Mucosa of stomach (tissue), 1 donor: ENCODE results near the gene ARTN.

Source experiments
- H3K27me3 ChIP-seq: one replicate; pipeline ENCODE4 v1.7.0; 2013; ENCODE audit warnings: mild to moderate bottlenecking, low read length; ENCODE audit not compliant: control insufficient read depth, insufficient read depth
- H3K36me3 ChIP-seq: one replicate; pipeline ENCODE4 v1.7.0; 2013; ENCODE audit warnings: low read length; ENCODE audit not compliant: control insufficient read depth, insufficient read depth
- H3K4me1 ChIP-seq: one replicate; pipeline ENCODE4 v1.7.0; 2013; ENCODE audit warnings: mild to moderate bottlenecking, low read length; ENCODE audit not compliant: control insufficient read depth, insufficient read depth
- H3K4me3 ChIP-seq: one replicate; pipeline ENCODE4 v1.7.0; 2013; ENCODE audit warnings: low read length
- H3K9ac ChIP-seq: one replicate; pipeline ENCODE4 v1.7.0; 2013; ENCODE audit warnings: mild to moderate bottlenecking, low read length, moderate library complexity
- H3K9me3 ChIP-seq: one replicate; pipeline ENCODE4 v1.7.0; 2013; ENCODE audit warnings: mild to moderate bottlenecking, low read length, moderate library complexity; ENCODE audit not compliant: control insufficient read depth
- donor health status: Pancreatic carcinoma.

The ARTN gene

DNA sequence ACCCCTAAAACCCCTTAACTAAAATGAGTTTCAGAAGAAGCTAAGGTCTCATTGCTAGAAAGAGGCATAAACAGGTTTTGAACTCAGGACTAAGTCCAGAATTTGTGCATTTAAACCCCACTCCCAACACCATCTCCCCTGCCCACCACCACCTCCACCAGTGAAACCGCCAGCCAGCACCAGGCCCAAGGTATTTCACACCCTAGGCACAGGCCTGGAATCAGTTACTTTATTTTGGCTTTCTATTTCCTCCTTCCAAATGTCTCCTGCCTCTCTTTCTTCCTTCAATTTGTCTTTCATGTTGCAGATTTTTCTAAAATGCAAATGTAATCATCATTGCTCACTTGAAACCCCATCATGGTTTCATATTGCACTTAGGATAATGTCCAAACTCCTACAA is 11.3 kb downstream of the ARTN start:
- no peaks in the 10 kb centered on the region for H3K9me3 ChIP-seq
- no peak overlapping the region for H3K9ac ChIP-seq
- H3K36me3 ChIP-seq, result no peaks in the 10 kb centered on the region
- H3K27me3 ChIP-seq, result no peaks in the 10 kb centered on the region
- peaks cover 12% of the 10 kb centered on the region for H3K4me1 ChIP-seq
- H3K4me3 ChIP-seq, result no peak overlapping the region

DNA sequence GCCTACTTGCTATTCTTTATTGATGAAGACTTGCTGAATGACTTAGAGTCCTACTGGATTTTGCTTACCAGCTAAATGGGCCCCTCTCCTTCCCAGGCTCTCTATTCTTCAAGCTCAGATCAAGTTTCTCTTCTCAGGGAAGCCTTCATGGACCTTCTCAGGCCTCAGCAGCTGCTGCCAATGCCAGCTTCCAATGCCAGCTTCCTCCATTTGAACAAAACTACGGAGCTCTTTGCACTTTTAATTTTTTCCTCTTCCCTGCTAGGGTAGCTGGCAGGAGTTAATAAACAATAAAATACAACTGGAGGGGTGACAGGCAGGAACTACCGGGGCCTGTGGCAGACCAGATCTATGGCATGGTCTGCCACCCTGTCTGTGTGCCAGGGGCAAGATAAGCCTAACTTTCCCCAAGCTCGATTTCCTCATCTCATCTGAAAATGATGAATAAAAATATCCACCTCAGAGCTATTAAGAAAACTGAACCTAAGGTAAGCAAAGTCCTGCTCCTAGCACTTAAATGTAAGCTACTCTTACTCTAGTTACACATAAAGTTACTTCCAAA is 12.2 kb downstream of the ARTN start:
- Histone ChIP-seq H3K4me3 (peak overlapping the region; percentile 24), H3K4me1 (peaks cover 12% of the 10 kb centered on the region), H3K36me3 (no peaks in the 10 kb centered on the region), H3K9ac (peak overlapping the region; percentile 61), H3K9me3 (no peaks in the 10 kb centered on the region), H3K27me3 (no peaks in the 10 kb centered on the region)

DNA sequence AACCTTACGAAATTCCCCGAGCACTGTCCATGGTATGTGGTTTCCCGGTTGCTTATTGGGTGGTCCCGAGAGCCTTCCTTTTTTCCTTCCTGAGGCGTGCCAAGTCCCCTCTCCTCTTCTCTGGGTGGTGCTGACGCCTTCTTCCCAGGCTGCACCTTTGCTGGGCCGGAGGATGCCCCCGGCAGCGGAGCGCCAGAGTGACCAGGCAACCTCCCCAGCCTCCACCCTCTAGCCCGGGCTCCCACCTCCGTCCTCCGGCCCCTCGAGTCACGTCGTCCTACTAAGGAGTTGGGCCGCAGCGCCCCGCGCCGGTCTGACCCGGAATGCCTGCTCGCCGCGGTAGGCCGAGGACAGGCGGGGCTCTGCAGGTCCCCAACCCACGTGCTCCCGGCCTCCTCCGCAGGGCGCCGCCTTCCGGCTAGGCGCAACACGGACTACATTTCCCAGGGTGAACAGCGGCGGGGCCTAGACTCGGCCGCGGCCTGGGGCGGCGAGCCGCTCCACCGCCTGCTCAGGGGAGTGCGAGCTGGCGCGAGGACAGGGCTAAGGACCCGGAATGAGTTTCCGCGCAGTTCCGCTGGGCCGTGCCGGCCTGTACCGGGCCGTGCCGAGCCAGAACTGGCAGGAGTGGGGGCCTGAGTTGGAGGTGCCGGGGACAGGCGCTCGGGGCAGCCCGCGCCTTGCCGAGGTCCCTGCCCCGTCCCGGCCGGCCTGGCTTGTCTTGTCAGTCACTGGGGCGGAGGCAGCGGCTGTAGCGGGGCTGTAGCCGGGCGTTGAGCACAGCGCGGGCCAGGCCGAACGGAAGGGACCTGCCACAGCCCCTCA is 12.8 kb downstream of the ARTN start, which contains the start of gene IPO13:
Gene IPO13 (plus strand): TSS at position 715 of the 825 bp plus-strand sequence. CDS start 651 bp downstream, outside the sequence.
- Histone ChIP-seq H3K36me3 (no peaks in the 10 kb centered on the region), H3K9me3 (no peaks in the 10 kb centered on the region), H3K27me3 (no peaks in the 10 kb centered on the region), H3K9ac (peak within 1 kb of the TSS; percentile 89), H3K4me1 (peaks cover 12% of the 10 kb centered on the region), H3K4me3 (peak within 1 kb of the TSS; percentile 53)

DNA sequence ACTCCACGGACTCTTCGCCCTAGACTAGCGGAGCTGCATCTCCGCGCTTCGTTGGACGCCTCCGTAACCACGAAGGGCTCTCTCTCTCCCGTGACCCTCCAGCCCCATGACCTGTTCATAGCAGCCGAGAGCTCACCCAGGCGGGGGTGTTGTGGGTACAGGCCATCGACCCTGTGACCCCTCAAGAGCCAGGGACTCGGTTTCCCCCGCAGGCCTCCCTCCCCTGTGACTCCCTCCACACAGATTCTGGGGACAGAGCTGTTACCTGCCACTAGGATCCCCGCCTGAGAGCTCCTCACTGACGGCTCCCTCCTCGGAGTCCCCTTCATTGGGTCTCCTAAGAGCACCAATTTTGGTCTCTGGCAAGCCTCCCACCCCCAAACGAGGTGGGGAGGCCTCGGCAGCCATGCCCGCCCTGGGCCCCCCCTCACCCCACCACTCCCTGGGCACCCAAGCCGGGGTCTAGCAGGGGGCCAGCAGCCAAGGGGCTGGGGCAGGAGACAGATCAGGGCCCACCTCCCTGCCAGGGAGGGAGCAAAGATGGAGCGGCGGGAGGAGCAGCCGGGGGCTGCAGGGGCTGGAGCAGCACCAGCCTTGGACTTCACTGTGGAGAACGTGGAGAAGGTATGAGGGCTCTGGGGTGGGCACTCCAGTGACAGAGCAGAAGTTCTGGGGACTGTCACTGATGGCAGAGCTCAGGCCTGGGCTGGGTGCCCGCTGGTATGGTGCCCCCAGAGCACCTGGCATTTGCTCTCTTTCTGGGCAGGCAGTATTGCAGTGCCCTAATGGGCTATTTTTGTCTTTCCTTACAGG is 13.7 kb downstream of the ARTN start:
- Histone ChIP-seq H3K9ac (peak overlapping the region; percentile 89), H3K4me1 (peaks cover 12% of the 10 kb centered on the region), H3K27me3 (no peaks in the 10 kb centered on the region), H3K9me3 (no peaks in the 10 kb centered on the region), H3K36me3 (no peaks in the 10 kb centered on the region), H3K4me3 (peak overlapping the region; percentile 53)

DNA sequence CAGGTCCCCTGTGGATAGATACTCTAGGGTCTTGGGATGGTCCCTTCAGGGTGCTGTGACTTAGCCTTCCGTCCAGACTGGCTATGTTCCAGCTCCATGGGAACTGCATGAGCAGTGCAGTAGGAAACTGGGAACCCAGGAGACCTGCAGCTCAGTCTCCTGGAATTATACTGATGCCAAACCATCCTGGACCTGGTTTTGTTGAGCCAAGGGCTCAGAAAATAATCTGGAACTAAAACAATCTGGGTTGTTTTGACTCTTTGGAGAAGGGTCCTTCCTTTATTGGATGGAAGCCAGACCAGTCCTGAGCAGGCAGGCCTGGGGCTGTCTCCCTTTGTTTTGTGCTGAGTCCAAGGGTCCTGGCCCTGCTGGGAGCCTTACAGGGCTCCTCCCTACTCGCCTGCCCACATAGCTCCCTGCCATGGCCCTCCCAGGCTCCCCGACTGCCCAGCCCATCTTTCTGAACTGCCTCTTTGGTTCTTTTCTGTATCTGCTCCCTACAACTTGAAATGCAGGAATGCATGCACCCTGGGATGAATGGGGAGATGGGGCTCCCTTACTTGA is 14.4 kb downstream of the ARTN start:
- H3K36me3 ChIP-seq, result no peaks in the 10 kb centered on the region
- no peaks in the 10 kb centered on the region for H3K9me3 ChIP-seq
- peak overlapping the region; percentile 89 for H3K9ac ChIP-seq
- no peaks in the 10 kb centered on the region for H3K27me3 ChIP-seq
- peaks cover 12% of the 10 kb centered on the region for H3K4me1 ChIP-seq
- peak overlapping the region; percentile 53 for H3K4me3 ChIP-seq

DNA sequence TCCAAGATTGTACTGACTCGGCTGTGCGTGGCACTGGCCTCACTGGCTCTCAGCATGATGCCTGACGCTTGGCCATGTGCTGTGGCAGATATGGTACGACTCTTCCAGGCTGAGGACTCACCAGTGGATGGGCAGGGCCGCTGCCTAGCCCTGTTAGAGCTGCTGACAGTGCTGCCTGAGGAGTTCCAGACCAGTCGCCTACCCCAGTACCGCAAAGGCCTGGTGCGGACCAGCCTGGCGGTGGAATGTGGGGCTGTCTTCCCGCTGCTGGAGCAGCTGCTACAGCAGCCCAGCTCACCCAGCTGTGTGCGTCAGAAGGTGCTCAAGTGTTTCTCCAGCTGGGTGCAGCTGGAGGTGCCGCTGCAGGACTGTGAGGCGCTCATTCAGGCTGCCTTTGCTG is 16.1 kb downstream of the ARTN start:
- no peaks in the 10 kb centered on the region for H3K36me3 ChIP-seq
- H3K4me3 ChIP-seq, result no peak overlapping the region
- no peak overlapping the region for H3K9ac ChIP-seq
- no peaks in the 10 kb centered on the region for H3K9me3 ChIP-seq
- H3K4me1 ChIP-seq, result peaks cover 12% of the 10 kb centered on the region
- H3K27me3 ChIP-seq, result no peaks in the 10 kb centered on the region

DNA sequence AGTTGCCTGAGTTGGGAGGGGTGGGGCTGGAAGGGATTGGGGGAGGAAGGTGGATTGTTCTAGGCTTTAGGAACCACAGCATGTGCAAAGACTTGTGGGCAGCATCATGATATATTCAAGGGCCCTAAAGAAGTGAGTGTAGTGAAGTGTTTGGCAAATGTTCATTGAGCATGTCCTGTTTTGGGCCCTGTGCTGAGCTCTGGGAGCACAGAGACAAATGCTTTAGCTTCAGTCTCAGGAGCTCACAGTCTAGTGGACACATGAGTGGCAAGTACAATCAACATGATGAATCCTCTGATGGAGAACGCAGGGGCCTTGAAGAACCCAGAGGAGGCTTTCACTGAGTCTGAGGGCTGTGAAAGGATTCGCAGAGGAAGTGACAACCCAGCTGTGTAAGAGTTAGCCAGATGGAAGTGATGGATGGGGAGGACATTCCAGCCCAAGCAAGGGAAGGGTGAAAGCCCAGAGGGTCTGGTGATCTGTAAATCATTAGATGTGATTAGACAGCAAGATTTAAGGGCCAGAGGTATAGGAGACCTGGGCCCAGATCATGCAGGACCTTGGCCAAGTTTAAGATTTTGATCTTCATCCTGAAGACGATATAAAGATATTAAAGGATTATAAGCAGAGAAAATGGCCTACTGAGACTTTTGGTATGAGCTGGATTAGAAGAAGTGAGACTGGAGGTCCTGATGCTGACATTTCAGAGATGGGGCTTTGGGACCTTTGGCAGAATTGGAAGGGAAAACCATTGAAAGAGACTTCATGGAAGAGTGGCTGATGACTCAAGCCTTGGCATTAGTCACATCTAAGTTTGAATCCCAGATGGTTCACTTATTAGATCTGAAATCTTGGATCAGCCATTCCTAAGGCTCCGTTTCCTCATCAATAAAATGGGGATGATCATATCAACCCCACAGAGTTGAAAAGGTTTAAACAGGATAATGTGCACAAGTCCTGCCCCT is 17.7 kb downstream of the ARTN start:
- H3K9ac ChIP-seq, result no peak overlapping the region
- H3K4me3 ChIP-seq, result no peak overlapping the region
- no peaks in the 10 kb centered on the region for H3K9me3 ChIP-seq
- H3K36me3 ChIP-seq, result no peaks in the 10 kb centered on the region
- H3K4me1 ChIP-seq, result peaks cover 12% of the 10 kb centered on the region
- no peaks in the 10 kb centered on the region for H3K27me3 ChIP-seq

DNA sequence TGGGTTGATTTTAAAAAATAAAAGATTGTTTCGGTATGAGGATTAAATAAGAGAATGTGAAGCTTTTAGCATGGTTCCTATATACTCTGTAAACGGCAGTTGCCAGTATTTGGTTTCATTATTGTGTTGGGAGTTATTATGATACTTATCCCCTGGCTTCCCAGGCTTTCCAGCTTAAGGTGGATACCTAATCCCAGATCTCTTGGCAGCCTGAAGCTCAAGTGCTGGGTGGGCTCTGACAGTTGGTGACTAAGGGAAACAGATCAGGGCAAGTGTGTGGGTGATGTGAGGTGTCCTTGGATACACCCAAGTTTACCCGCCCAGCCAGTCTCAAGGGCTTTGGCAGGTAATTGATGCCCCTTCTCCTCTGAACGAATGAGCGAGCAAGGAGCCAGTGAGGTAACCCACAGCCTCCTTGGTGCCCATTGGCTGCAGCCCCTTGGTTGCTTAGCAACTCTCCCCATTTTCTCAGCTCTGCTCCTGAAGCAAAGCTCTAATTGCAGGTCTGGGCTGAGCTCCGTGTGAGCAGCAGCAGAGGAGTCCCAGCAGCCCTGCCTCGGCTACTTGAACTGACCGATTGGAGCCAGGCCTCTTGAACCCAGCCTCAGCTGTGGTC is 19.2 kb downstream of the ARTN start:
- Histone ChIP-seq H3K27me3 (no peaks in the 10 kb centered on the region), H3K9ac (no peak overlapping the region), H3K4me1 (peaks cover 6% of the 10 kb centered on the region), H3K4me3 (no peak overlapping the region), H3K36me3 (no peaks in the 10 kb centered on the region), H3K9me3 (no peaks in the 10 kb centered on the region)

DNA sequence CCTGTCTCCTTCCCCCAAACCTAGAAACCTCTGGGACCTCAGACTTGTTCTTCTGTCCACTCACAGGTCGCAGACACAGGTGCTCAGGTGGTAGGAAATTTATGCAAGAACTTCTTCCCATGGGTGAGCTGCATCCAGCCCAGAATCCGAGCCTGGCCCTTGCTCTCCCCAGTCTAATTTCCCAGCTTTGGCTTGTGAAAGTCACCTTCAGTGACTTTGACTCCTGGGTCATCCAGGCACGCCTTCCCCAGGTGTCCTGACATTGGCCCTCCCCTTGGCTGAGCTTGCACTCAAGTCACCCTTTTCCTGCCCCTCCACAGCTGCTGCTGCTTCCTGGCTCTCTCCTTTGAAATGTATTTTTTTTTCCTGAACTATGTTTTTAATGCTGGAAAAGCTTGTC is 19.8 kb downstream of the ARTN start:
- Histone ChIP-seq H3K9ac (no peak overlapping the region), H3K27me3 (no peaks in the 10 kb centered on the region), H3K9me3 (no peaks in the 10 kb centered on the region), H3K4me1 (peaks cover under 1% of the 10 kb centered on the region), H3K36me3 (no peaks in the 10 kb centered on the region), H3K4me3 (no peak overlapping the region)

DNA sequence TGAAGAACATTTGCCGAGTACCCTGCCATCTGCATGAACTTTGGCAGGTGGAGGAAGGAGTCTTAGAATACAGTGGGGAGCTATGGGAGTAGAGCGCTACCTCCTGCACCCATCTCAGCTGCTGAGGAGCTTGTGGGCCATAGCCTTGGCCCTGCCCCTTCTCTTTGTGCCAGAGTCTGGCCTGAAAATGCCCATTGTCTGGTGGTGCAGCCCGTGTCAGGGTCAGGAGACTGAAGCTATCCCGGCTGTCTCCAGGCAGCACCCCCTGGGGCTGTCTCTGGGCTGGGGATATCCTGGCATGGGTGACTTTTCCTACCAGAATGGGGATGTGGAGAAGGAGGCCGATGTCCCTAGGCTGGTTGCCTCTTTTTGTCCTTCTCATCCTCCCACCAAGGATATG is 20.4 kb downstream of the ARTN start:
- Histone ChIP-seq H3K27me3 (no peaks in the 10 kb centered on the region), H3K4me3 (no peak overlapping the region), H3K9ac (no peak overlapping the region), H3K4me1 (no peaks in the 10 kb centered on the region), H3K9me3 (no peaks in the 10 kb centered on the region), H3K36me3 (no peaks in the 10 kb centered on the region)

DNA sequence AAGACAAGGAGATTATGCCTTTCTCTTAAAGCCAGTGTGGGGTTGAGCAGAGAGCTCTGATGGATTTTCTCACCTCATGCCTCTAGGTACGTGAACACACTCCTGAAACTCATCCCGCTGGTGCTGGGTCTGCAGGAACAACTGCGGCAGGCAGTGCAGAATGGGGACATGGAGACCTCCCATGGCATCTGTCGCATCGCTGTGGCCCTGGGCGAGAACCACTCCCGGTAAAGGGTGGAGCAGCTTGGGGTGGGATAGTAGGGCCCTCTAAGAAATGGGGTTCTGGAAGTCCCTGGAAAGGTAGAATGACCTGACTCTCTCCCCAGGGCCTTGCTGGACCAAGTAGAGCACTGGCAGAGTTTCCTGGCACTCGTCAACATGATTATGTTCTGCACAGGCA is 22.6 kb downstream of the ARTN start:
- no peaks in the 10 kb centered on the region for H3K4me1 ChIP-seq
- no peak overlapping the region for H3K9ac ChIP-seq
- no peaks in the 10 kb centered on the region for H3K9me3 ChIP-seq
- no peak overlapping the region for H3K4me3 ChIP-seq
- H3K36me3 ChIP-seq, result no peaks in the 10 kb centered on the region
- H3K27me3 ChIP-seq, result no peaks in the 10 kb centered on the region
